GM18519 (cell line): Measurements from ENCODE around the gene INO80E.

Experiments
- ATAC-seq: cut with Tn5 transposase; IDR thresholded peaks from one replicate; pipeline ENCODE4 v1.9.1; 2021; ENCODE audit warnings: mild to moderate bottlenecking, moderate library complexity; ENCODE audit not compliant: unreplicated experiment, low FRiP score

INO80E gene

DNA sequence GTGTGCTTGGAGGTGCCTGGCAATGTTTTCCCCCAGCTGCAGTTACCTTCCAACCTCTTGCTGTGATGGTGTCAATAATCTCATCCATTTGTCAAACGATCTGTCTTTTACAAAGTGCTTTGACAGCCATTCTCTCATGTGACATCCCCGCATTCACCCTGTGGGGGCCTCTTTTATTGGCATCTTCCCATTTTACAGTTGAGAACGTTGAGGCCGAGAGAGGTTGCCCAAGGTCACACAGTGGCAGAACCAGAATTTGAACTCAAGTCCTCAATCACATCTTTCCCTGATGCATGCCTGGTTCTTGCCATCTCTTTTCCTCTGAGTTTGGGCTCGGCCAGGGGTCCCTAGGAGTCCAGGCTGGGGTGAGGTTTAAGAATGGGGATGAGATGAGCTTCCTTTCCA lies 20.9 kb upstream of the INO80E start:
- no peak for ATAC-seq

DNA sequence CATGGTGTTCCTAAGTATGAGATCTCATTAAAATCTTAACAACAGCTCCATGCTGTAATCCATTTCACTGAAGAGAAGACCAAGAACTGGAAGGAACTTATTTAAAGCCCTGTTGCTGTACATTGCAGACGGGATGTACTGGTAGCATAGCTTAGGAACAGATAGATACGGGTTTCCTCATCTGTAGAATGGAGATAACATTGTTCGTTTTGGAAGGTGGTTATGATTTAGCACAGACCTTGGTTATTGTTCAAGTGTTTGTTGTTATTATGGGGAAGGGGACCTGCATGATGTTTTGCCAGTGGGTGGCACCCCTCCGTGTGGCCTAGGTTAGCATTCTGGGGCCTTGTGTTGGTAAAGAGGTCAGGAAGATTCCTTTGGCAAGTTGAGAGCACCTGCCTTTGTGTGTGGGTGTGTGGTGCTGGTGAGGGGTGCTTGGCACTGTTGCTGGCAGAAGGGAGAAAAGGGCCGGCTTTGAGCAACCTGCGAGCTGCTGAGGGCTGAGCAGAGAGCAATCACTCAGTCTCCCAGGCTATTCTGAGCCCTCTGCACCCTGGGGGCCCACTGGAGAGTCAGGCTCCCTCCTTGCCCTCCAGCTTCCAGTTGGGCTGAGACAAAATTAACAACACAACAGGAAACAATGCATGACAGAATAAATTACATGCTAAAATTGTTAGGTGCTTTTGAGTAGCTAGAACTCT lies 20.1 kb upstream of the INO80E start:
- ATAC-seq: no peak

DNA sequence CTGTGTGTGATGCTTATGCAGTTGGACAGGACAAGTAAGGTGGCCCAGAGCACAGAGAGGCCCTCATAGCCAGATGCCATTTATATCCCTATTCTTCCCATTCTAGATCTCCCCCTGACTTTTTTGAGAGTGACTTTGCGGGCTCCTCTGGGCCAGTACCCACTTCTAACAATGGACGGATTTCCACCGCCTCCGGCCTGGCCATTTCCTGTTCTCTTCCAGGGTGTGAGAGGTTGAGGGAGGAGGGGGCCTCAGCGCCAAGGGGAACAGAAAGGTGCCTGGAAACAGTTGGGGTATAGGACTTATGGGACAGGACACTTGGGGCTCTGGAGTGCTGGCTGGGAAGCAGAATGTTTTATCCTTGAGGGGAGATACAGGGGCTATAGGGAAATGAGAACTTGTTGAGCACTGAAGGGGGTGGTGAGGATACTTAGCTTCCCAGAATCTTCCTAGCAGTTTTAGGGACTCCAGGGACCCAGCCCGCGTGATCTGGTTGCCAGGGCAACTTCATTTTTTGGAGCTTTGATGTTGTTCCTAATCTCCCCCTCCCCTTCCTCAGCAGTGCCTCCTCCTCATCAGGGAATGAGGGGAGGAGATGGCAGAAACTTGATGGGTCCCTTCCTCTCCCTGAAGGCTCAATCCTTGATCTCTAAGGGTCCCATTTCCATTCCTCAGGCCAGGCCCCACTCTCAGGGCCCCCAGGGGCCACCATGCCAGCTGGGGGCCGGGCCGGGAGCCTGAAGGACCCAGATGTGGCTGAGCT lies 18.8 kb upstream of the INO80E start:
- ATAC-seq: no peak

DNA sequence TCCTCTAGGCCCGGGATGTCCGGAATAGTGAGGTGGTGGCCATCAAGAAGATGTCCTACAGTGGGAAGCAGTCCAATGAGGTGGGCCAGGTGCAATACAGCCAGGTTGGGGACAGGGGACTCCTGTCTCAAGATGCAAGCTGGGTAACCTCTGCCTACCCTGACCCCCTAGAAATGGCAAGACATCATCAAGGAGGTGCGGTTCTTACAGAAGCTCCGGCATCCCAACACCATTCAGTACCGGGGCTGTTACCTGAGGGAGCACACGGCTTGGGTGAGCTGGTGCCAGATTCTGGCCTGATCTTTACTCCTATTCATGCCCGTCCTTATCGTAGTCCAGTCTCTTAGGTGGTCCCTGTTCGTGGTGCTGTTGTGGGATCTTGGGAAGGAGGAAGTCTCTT lies 18.0 kb upstream of the INO80E start:
- ATAC-seq: no peak

DNA sequence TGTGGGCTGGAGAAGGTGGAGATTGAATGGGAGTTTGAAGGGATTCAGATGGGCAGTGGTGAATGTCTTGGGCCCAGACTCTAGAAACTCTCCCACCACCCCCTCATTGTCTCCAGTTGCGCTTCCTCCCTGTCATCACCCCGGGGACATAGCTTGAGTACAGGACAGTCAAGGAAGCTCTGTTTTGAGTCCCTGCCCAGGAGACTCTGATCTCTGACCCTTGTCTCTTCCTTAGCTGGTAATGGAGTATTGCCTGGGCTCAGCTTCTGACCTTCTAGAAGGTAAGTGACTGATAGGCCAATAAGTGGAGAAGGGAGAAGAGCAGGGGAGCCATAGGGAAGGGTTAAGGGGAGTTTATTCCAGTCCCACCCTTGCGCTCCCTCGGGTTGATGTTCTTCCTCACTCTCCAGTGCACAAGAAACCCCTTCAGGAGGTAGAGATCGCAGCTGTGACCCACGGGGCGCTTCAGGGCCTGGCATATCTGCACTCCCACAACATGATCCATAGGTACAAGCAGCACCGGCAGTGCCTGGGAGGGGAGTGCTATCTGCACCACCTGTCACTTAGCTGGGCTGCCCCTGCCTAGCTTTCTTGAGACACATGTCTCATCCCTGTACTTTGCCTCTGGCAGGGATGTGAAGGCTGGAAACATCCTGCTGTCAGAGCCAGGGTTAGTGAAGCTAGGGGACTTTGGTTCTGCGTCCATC lies 17.3 kb upstream of the INO80E start:
- no peak for ATAC-seq

DNA sequence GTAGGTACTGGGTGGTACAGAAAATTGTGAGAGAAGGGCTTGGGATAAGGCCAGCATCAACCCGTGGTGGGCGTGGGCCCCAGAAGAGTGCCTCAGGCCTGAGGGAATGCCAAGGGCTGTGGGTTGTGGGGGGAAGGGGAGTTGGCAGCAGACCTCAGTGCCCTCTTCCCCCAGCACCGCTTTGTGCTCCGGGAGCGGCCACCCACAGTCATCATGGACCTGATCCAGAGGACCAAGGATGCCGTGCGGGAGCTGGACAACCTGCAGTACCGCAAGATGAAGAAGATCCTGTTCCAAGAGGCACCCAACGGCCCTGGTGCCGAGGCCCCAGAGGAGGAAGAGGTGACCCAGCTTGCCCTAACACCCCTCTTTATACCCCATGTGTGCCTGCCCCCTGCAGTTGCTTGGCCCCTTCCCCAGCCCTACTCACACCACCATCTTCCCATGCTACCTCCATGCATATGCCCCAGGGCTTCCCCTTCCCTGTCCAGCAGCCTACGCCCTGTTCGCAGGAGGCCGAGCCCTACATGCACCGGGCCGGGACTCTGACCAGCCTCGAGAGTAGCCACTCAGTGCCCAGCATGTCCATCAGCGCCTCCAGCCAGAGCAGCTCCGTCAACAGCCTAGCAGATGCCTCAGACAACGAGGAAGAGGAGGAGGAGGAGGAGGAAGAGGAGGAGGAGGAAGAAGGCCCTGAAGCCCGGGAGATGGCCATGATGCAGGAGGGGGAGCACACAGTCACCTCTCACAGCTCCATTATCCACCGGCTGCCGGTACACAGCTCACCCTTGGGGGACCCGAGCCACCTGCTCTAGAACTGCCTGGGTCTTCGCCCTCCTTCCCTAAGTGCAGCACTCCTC lies 13.3 kb upstream of the INO80E start:
- no peak for ATAC-seq

DNA sequence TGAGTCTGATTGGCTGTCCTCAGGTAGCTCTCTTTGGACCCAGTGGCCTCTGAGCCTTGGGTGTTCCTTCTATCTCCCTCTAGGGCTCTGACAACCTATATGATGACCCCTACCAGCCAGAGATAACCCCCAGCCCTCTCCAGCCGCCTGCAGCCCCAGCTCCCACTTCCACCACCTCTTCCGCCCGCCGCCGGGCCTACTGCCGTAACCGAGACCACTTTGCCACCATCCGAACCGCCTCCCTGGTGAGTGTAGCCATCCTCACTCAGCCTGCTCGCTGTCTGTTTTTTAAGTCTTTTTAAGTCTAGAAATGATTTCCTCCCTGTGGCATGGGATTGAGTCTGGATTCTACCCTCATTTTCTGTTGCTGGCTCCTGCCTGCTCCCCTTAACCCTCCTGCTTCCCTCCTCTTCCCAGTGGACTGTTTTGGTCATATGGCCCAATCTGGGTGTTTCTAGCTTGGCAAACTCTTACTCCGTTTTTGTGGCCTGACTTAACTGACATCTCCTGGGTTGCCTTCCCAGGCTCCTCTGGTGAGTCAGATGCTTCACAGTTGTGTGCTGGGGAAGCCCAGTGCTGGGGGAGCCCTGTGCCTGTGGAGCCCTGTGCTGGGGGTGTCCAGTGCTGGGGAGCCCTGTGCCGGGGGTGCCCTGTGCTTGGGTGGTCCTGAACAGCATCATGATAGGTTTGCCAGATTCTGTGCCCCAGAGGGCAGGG lies 12.5 kb upstream of the INO80E start:
- no peak for ATAC-seq

DNA sequence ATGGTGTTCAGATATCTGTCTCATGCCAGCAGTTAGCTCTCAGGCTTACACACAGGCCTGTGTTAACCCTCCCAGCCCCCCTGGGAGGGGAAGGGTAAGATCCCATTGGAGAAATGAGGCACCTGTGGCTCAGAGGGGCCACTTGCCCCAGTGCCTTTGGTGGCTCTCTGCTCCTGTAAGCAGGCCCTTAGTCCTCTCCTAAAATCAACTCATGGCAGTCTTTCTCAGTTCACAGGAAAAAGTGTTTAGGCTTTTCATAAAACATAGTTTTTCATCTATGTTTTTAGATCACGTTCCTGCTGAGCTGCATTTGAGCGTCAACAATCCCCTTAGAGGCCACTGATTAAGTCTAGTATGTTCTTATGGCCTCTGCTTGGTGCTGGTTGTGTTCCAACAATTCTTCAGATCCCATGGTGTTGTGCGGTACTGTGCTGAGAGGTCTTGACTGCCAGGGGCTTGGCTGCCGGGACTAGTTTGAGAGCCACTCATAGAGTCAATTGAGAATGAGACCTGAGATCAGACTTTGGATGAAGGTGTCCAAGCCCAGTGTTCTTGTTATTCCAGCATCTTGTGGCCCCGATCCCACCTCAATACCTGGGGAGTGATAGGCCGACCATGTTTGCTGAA lies 11.8 kb upstream of the INO80E start:
- no peak for ATAC-seq

DNA sequence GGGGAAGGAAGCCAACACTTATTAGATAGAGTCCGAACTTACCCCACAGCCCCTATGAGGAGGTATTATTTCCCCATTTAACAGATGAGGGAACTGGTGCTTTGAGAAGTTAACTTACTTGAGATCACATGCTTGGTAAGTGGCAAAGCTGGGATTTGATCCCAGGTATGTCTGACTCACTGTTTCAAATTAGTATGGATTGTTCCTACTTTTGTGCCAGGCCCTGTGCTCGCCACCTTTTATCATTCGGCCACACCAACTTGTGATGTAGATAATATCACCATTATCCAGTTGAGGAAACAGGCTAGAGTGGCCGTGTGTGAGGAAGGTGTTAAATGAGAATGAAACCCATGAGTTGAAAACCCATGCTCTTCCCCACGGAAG lies 11.3 kb upstream of the INO80E start:
- no peak for ATAC-seq

DNA sequence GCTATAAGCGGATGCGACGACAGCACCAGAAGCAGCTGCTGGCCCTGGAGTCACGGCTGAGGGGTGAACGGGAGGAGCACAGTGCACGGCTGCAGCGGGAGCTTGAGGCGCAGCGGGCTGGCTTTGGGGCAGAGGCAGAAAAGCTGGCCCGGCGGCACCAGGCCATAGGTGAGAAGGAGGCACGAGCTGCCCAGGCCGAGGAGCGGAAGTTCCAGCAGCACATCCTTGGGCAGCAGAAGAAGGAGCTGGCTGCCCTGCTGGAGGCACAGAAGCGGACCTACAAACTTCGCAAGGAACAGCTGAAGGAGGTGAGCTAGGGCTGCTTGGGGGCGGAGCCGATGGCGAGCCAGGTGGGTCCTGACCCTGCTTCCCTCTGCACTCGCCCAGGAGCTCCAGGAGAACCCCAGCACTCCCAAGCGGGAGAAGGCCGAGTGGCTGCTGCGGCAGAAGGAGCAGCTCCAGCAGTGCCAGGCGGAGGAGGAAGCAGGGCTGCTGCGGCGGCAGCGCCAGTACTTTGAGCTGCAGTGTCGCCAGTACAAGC lies 10.7 kb upstream of the INO80E start:
- ATAC-seq: no peak

DNA sequence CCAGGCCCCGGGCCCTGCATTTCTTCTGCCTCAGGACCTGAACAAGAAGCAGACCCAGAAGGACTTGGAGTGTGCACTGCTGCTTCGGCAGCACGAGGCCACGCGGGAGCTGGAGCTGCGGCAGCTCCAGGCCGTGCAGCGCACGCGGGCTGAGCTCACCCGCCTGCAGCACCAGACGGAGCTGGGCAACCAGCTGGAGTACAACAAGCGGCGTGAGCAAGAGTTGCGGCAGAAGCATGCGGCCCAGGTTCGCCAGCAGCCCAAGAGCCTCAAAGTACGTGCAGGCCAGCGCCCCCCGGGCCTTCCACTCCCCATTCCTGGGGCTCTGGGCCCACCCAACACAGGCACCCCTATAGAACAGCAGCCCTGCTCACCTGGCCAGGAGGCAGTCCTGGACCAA lies 9.8 kb upstream of the INO80E start:
- ATAC-seq: no peak

DNA sequence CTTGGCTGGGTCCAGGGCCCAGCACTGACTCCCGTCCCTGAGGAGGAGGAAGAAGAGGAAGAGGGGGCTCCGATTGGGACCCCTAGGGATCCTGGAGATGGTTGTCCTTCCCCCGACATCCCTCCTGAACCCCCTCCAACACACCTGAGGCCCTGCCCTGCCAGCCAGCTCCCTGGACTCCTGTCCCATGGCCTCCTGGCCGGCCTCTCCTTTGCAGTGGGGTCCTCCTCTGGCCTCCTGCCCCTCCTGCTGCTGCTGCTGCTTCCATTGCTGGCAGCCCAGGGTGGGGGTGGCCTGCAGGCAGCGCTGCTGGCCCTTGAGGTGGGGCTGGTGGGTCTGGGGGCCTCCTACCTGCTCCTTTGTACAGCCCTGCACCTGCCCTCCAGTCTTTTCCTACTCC lies 9.1 kb upstream of the INO80E start:
- no peak for ATAC-seq

DNA sequence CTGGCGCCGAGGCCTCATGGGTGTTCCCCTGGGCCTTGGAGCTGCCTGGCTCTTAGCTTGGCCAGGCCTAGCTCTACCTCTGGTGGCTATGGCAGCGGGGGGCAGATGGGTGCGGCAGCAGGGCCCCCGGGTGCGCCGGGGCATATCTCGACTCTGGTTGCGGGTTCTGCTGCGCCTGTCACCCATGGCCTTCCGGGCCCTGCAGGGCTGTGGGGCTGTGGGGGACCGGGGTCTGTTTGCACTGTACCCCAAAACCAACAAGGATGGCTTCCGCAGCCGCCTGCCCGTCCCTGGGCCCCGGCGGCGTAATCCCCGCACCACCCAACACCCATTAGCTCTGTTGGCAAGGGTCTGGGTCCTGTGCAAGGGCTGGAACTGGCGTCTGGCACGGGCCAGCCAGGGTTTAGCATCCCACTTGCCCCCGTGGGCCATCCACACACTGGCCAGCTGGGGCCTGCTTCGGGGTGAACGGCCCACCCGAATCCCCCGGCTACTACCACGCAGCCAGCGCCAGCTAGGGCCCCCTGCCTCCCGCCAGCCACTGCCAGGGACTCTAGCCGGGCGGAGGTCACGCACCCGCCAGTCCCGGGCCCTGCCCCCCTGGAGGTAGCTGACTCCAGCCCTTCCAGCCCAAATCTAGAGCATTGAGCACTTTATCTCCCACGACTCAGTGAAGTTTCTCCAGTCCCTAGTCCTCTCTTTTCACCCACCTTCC lies 8.5 kb upstream of the INO80E start:
- ATAC-seq: no peak

DNA sequence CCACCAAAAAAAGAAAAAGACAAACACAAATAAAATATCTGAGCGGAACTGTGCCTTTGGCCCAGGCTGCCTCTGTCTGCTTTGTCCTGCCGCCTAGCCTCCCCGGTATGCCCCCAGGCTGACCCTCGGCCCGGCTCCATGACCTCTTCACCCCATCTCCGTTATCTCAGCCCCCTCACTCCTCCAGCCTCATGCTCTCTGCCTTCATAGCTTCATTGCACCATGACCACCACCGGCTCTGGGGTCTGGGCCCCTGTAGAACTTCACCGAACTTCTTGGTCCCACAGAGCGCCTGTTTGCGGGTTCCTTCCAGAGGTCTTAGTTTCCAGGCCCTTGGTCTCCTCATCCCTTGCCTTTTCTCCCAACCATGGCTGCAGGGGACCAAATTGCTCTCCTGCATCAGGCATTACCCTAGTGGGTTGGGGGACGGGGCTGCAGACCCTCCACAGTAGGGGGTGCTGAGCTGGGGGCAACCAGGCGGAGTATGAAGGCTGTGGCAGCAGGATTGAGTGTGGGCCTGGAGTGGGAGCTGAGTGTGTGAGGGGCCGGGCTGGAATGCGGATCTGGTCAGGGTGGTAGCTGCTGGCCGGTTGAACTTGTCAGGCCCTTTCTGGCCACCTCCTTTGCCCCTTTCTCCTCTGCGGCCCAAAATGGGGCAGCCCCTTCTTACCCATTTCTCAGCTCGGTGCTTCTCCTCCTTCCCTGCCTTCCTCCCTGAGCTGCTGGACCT lies 7.5 kb upstream of the INO80E start:
- no peak for ATAC-seq

DNA sequence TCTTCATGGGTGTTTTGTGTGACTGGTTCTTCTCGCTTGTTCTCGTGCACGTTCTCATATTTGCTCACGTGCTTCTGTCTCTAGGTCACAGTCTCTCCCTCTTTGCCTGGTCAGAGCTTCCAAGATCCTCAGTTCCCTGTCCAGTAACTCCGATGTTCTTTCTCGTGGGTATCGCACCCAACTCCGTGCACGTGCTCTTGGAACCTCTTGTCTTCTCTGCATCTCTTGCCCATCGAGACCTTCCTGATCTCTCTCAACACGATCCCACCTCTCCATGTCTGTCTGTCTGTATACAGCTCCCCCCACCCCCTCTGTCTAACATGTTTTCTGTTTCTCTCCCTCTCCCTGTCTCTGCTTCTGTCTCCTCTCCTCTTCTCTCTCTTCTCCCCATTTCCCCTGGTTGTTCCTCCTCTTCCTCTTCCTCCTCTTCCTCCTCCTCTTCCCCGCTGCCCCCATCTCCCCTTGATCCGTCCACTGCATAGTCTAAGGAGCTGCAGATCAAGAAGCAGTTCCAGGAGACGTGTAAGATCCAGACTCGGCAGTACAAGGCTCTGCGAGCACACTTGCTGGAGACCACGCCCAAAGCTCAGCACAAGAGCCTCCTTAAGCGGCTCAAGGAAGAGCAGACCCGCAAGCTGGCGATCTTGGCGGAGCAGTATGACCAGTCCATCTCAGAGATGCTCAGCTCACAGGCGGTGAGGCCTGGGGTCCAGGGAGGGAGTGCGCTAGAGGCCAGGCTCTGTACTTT lies 6.8 kb upstream of the INO80E start:
- no peak for ATAC-seq

DNA sequence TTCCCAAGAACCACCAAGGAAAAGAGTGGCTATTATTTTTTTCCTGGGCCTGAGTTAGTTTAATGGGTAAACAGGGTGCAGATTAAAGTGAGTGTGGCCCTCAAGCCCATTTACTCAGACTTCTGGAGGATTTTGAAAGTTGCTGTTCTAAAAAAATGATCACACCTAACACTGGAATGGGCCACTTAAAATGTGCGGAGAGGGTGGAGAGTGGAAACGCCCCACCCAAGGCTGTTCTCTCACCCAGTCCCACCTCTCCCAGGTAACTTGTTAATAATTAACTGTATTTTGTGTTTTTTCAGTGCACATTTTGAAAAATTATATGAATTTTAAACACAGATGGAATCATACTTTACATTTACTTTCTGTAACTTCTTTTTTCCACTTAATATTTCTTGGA lies 6.0 kb upstream of the INO80E start:
- no peak for ATAC-seq

DNA sequence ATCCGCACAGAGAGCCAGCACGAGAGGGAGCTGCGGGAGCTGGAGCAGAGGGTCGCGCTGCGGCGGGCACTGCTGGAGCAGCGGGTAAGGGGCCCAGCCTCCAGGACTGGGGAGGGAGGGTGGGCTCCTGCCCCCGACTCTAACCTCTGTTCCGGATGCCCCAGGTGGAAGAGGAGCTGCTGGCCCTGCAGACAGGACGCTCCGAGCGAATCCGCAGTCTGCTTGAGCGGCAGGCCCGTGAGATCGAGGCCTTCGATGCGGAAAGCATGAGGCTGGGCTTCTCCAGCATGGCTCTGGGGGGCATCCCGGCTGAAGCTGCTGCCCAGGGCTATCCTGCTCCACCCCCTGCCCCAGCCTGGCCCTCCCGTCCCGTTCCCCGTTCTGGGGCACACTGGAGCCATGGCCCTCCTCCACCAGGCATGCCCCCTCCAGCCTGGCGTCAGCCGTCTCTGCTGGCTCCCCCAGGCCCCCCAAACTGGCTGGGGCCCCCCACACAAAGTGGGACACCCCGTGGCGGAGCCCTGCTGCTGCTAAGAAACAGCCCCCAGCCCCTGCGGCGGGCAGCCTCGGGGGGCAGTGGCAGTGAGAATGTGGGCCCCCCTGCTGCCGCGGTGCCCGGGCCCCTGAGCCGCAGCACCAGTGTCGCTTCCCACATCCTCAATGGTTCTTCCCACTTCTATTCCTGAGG lies 5.0 kb upstream of the INO80E start:
- ATAC-seq: no peak
